Kidney (tissue), 14 donors: ENCODE measurements around the gene HERC4. TPM values are rescaled to one million over a fixed set of nuclear protein-coding genes. Genes with fewer than 3 reads are reported as not detected.

ENCODE experiments used
- DNase-seq, 5 donors: peaks; one replicate each; pipeline ENCODE4 v3.0.0-alpha.2; 2013 to 2020
- FAIRE-seq: peaks from 2 replicates; lab custom pipeline; 2012; peaks lifted over from hg19 to GRCh38; lab: Jason Lieb, UNC
- H3K27ac ChIP-seq, 2 donors: one replicate each; pipeline ENCODE4 v1.7.0; 2013; ENCODE audit warnings: low read depth in 2 of 2, low read length in 2 of 2, inconsistent platforms in 1 of 2
- H3K27me3 ChIP-seq: one replicate; pipeline ENCODE4 v1.7.1; 2013; ENCODE audit warnings: low read length, inconsistent platforms; ENCODE audit not compliant: control insufficient read depth, insufficient read depth
- H3K36me3 ChIP-seq, 3 donors: one replicate each; pipeline versions ENCODE4 v1.7.0 to v1.7.1; 2013; ENCODE audit warnings: low read length in 3 of 3, control low read depth in 1 of 3, inconsistent platforms in 1 of 3; ENCODE audit not compliant: insufficient read depth in 3 of 3, control insufficient read depth in 2 of 3
- H3K4me1 ChIP-seq, 3 donors: one replicate each; pipeline versions ENCODE4 v1.7.0 to v1.7.1; 2013; ENCODE audit warnings: low read length in 3 of 3, inconsistent platforms in 1 of 3, low read depth in 1 of 3; ENCODE audit not compliant: control insufficient read depth in 2 of 3, insufficient read depth in 2 of 3
- H3K4me3 ChIP-seq, 3 donors: one replicate each; pipeline versions ENCODE4 v1.7.0 to v1.8.1; 2013; ENCODE audit warnings: low read length in 3 of 3, control low read depth in 1 of 3, inconsistent platforms in 1 of 3
- H3K9ac ChIP-seq, 3 donors: one replicate each; pipeline versions ENCODE4 v1.7.0 to v1.7.1; 2013; ENCODE audit warnings: low read length in 3 of 3, control low read depth in 1 of 3, inconsistent platforms in 1 of 3
- H3K9me3 ChIP-seq, 3 donors: one replicate each; pipeline versions ENCODE4 v1.7.0 to v1.7.1; 2013; ENCODE audit warnings: low read length in 3 of 3, control low read depth in 1 of 3, inconsistent platforms in 1 of 3; ENCODE audit not compliant: control insufficient read depth in 2 of 3, insufficient read depth in 1 of 3
- CTCF ChIP-seq: IDR thresholded peaks from 3 replicates; pipeline ENCODE4 v1.5.1; 2012; ENCODE audit warnings: mild to moderate bottlenecking, moderate library complexity, borderline replicate concordance; ENCODE audit not compliant: insufficient read depth; ENCODE audit errors: extremely low read depth
- intact Hi-C: fragments of 100-400 bp; cut with DNase I; formaldehyde crosslinking; loops from one replicate; pipeline ENCODE4 v1.11.1; 2022
- polyA plus RNA-seq: library from polyadenylated mRNA; stranded (reverse); fragments of 350-450 nt; fragmentation: Illumina TruSeq; extraction: RNeasy Lipid Tissue Mini Kit (QIAGEN cat#74804); gene quantifications from one replicate; pipeline ENCODE4 v1.2.3, GENCODE V29; 2014; ENCODE audit warnings: low read depth, low replicate concordance; ENCODE audit not compliant: insufficient read depth
- total RNA-seq: library from RNA; stranded (reverse); fragmentation: NEBNext Ultra II Directional; extraction: Animal tissue kit (Norgen Biotek cat#: 25700); gene quantifications from one replicate; pipeline ENCODE4 v1.2.1, GENCODE V29; 2021
- donor health status: control.
- donor health status: control.
- donor health status: control.
- donor health status: control.
- donor health status: control.
- donor health status: DM: yes; HTN: yes; CAD: no.
- donor health status: Normal renal cell carcinoma (clear cell type).

HERC4 gene
- total and polyA plus RNA-seq, 2 donors from 2014 or later: 13.3 to 47.1 TPM

- Histone ChIP-seq H3K27ac (no peak overlapping the region), H3K4me3 (no peak overlapping the region), H3K9me3 (no peaks in the 10 kb centered on the region), H3K4me1 (peaks cover 0 to 8% (median 0%) of the 10 kb centered on the region in 3 donors), H3K9ac (no peak overlapping the region), H3K27me3 (no peaks in the 10 kb centered on the region), H3K36me3 (peaks cover 0 to 2% (median 0%) of the 10 kb centered on the region in 3 donors)
- FAIRE-seq: no peak
- intact Hi-C loops: no loop called here
- no peak for TF ChIP-seq CTCF
- no peak for DNase-seq
Measured at GRCh38 chr10:68067029-68067428, 8.1 kb downstream of the HERC4 start.

GRCh38 chr10:68053553-68053952 lies 21.5 kb downstream of the HERC4 start:
- FAIRE-seq: no peak
- no peak for TF ChIP-seq CTCF

GRCh38 chr10:68052463-68052862 lies 22.6 kb downstream of the HERC4 start:
- H3K27me3 ChIP-seq: no peaks in the 10 kb centered on the region
- intact Hi-C loops: no loop called here
- TF ChIP-seq CTCF: no peak
- FAIRE-seq: no peak
- H3K4me3 ChIP-seq: no peak overlapping the region
- no peak overlapping the region for H3K9ac ChIP-seq
- no peaks in the 10 kb centered on the region for H3K36me3 ChIP-seq
- no peaks in the 10 kb centered on the region for H3K4me1 ChIP-seq
- H3K9me3 ChIP-seq: no peaks in the 10 kb centered on the region
- DNase-seq: no peak
- H3K27ac ChIP-seq: no peak overlapping the region

More at GRCh38 chr10:68053553-68053952, 21.5 kb downstream of the HERC4 start:
- DNase-seq: no peak
- Histone ChIP-seq H3K36me3 (no peaks in the 10 kb centered on the region), H3K4me1 (no peaks in the 10 kb centered on the region), H3K9ac (no peak overlapping the region), H3K27me3 (no peaks in the 10 kb centered on the region), H3K27ac (no peak overlapping the region), H3K4me3 (no peak overlapping the region), H3K9me3 (no peaks in the 10 kb centered on the region)
- intact Hi-C loops: no loop called here
